GM12872 (cell line): ENCODE data around the gene TADA1.

ENCODE experiments used
- TF ChIP-seq, protein P1 (sequence below): IDR thresholded peaks from 3 replicates; pipeline ENCODE4 v1.5.1; 2011; ENCODE audit warnings: low read depth, mild to moderate bottlenecking, low read length, moderate library complexity; ENCODE audit not compliant: insufficient read depth

The TADA1 gene

DNA sequence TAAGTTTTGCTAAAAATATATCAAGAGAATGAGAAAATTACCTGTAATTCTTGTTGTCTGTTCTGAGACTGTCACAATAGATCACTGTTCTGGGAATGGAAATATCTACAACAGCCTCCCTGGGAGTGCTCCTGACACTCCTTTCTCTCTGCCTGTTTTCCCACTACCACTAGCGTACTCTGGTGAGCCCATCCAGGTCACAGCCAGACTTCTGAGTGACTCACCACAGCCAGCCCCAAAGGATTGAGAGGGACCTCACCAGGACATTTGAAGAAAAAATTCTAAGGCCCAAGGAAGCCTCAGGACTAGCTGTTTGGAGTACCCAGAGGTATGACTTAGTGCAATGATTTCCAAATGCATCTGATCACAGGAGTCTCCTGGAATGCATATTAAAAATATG, 39.0 kb upstream of the TADA1 start:
- TF ChIP-seq, protein P1, sequence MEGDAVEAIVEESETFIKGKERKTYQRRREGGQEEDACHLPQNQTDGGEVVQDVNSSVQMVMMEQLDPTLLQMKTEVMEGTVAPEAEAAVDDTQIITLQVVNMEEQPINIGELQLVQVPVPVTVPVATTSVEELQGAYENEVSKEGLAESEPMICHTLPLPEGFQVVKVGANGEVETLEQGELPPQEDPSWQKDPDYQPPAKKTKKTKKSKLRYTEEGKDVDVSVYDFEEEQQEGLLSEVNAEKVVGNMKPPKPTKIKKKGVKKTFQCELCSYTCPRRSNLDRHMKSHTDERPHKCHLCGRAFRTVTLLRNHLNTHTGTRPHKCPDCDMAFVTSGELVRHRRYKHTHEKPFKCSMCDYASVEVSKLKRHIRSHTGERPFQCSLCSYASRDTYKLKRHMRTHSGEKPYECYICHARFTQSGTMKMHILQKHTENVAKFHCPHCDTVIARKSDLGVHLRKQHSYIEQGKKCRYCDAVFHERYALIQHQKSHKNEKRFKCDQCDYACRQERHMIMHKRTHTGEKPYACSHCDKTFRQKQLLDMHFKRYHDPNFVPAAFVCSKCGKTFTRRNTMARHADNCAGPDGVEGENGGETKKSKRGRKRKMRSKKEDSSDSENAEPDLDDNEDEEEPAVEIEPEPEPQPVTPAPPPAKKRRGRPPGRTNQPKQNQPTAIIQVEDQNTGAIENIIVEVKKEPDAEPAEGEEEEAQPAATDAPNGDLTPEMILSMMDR, result no peak

DNA sequence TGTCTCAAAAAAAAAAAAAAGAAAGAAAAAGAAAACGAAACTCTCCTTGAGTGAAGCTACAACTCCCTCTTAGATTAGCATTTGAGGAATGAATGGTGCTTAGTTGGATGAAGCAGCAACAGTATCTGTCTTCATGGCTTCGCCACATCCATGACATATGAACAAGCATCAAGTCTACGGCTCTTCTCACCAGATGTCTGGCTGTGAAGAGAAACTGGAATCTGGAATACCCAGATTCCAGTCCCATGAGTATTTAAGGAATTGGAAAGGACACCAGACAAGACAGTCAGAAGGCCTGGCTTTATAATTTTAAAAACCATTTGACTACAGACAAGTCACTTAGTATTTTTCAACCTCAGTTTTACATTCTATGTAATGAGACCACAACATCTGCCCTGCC, 38.0 kb upstream of the TADA1 start:
- TF ChIP-seq, protein P1, result no peak

DNA sequence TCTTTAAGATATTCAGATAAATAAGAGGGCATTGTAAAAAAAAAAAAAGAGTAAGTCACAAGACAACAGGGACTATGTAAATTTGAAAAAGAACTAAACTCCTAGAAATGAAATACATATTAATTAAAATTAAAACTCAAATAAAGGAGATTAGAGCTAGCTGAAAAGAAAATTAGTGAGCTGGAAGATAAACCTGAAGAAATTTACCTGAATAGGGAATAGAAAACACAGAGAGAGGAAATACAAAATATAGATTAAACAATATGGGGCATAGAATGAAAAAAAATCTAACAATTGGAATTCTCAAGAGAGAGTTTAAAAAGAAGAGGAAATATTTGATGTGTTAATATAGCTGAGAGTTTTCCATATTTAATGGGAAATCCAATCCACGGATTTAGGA, 35.6 kb upstream of the TADA1 start:
- TF ChIP-seq, protein P1, result no peak

DNA sequence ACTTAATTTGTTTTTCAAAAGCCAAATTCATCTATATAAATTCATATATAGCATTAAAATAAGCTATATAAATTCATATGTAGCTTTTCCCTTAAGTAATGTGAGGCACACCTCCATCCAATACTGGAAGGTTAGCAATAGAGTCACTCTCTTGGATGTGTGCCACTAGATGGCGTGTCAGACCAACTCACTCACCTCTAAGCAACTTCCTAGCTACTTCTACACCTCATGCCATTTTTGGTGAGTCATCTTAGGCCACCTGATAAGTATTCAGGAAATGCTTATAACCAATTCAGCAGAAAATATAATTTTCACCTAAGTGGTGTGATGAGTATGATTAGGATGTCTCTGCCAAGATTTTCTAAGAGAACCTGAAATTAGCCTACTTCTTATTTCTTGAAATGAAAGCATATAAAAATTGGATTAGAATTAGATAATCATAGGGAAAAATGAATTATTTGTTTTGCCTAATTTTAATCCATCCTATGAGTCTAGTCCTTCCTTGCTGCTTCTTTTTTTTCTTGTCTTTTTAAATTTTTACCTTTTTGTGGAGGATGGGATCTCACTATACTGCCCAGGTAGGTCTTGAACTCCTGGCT, 34.4 kb upstream of the TADA1 start:
- TF ChIP-seq, protein P1, result peak; percentile 77

DNA sequence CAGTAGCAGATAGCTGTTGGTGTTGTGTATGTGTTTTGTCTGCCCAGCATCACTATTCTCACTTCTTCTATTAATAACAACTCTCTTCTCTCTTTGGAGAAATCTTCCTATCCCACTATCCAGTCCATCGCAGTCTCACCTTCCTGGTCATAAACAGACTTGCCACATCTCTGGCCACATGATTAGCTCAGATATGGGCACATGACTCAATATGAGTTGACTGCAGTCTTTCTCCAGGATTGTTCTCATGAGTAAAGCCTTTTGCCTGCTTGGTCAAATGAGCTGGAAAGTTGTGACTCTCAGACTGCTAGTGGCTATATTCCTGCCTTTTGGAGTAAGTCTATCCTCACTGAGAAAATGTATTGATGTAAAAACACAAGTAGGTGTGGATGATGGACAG, 32.9 kb upstream of the TADA1 start:
- TF ChIP-seq, protein P1, result no peak

DNA sequence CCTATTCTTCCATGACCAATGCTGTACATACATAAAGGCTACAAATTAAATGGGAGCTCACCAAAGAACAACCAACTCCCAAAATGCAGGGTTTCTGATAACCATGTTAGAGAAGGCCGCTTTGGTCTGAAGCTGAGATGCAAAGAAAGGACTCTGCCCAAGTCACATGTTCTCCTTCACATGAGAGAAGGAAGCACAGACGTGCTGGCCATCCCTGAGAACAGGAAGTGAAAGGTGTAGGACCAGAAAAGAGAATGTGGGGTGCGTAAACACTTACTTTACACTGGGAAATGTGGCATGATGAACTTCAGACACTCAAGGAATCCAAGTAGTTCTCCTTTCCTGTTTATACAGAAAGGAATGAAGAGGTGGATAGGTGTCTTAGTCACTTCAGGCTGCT, 31.7 kb upstream of the TADA1 start:
- TF ChIP-seq, protein P1, result no peak

DNA sequence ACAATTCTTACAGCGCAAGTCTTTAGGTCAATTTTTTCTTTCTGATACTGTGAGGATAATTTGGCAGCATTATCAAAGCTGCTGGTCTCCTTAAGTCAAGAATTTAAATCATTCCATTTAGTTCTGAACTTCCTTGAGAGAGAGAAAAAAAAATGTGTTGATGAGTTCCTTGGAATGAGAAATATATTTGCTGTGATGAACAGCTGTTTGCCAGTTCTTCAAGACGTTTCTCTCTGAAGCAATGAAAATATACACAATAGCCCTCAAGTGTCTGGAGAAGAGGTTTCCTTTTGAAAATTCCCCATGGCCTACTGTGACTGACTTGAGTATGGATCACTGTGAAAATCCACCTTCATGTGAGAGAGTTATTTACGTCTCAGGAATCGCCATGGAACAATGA, 31.0 kb upstream of the TADA1 start:
- TF ChIP-seq, protein P1, result no peak
